H1 (cell line): Measurements from ENCODE around the gene TRIOBP. TPM values are rescaled to one million over a fixed set of nuclear protein-coding genes. Genes with fewer than 3 reads are reported as not detected.

ENCODE experiments used
- GABPA ChIP-seq: IDR thresholded peaks from 2 replicates; pipeline ENCODE4 v1.6.1; 2011; ENCODE audit warnings: mild to moderate bottlenecking, low read length, moderate library complexity, borderline replicate concordance; ENCODE audit not compliant: insufficient read depth
- GTF2F1 ChIP-seq: IDR thresholded peaks from 2 replicates; pipeline ENCODE4 v1.6.1; 2012; ENCODE audit warnings: low read depth, low read length, improper control_type of control experiment, borderline replicate concordance
- HDAC2 ChIP-seq, 2 experiments: fragments of 300-600 bp in 1 of 2; sonication (generic) in 1 of 2; IDR thresholded peaks; 2 replicates each; pipeline ENCODE4 v1.6.1; 2011 to 2012; ENCODE audit warnings: low read depth in 2 of 2, low read length in 2 of 2, mild to moderate bottlenecking in 2 of 2, moderate library complexity in 2 of 2, borderline replicate concordance in 1 of 2, inconsistent platforms in 1 of 2
- JUND ChIP-seq: IDR thresholded peaks from 2 replicates; pipeline ENCODE4 v1.6.1; 2011; ENCODE audit warnings: mild to moderate bottlenecking, improper control_type of control experiment, low read length
- KDM1A ChIP-seq: fragments of 200-600, 300-600 bp; sonication (generic); IDR thresholded peaks from 2 replicates; pipeline ENCODE4 v1.7.1; 2016; ENCODE audit warnings: mild to moderate bottlenecking, low read length, borderline replicate concordance
- NRF1 ChIP-seq: IDR thresholded peaks from 2 replicates; pipeline ENCODE4 v1.6.1; 2011; ENCODE audit warnings: mild to moderate bottlenecking, low read depth, low read length, improper control_type of control experiment
- POU5F1 ChIP-seq: IDR thresholded peaks from 2 replicates; pipeline ENCODE4 v1.6.1; 2011; ENCODE audit warnings: low read depth, mild to moderate bottlenecking, low read length, moderate library complexity
- RBBP5 ChIP-seq: IDR thresholded peaks from 2 replicates; pipeline ENCODE4 v1.7.1; 2012; ENCODE audit warnings: low read depth, mild to moderate bottlenecking, inconsistent platforms, low read length, moderate library complexity, borderline replicate concordance
- SAP30 ChIP-seq: fragments of 300-600 bp; sonication (generic); IDR thresholded peaks from 2 replicates; pipeline ENCODE4 v1.7.1; 2012; ENCODE audit warnings: low read length, moderate library complexity, mild to moderate bottlenecking, inconsistent platforms; ENCODE audit not compliant: insufficient read depth, insufficient replicate concordance
- SIN3A ChIP-seq, 2 experiments: IDR thresholded peaks in 1 of 2; conservative IDR thresholded peaks in 1 of 2; 2 replicates each; pipeline ENCODE4 v1.6.1; 2011 to 2012; ENCODE audit warnings: low read length in 2 of 2, improper control_type of control experiment in 1 of 2, low read depth in 1 of 2, mild to moderate bottlenecking in 1 of 2
- SP1 ChIP-seq: IDR thresholded peaks from 2 replicates; pipeline ENCODE4 v1.6.1; 2011; ENCODE audit warnings: low read depth, low read length
- TAF7 ChIP-seq: optimal IDR thresholded peaks from 2 replicates; pipeline ENCODE3; 2011; ENCODE audit warnings: low read depth, mild to moderate bottlenecking, inconsistent platforms, low read length, moderate library complexity, borderline replicate concordance
- TCF12 ChIP-seq: IDR thresholded peaks from 2 replicates; pipeline ENCODE4 v1.6.1; 2011; ENCODE audit warnings: low read depth, mild to moderate bottlenecking, low read length
- ZNF274 ChIP-seq: IDR thresholded peaks from 2 replicates; pipeline ENCODE4 v1.7.0; 2012; ENCODE audit warnings: low read length, borderline replicate concordance; ENCODE audit errors: extremely low read depth
- polyA plus RNA-seq, 7 experiments: library from polyadenylated mRNA; depleted of rRNA in 3 of 7; stranded (reverse) in 5 of 7; unstranded in 2 of 7; fragments of >200 nt in 5 of 7; fragments of 200-250 nt in 2 of 7; gene quantifications; 1 replicate in 5 of 7; 2 replicates in 1 of 7; 4 replicates in 1 of 7; pipeline versions ENCODE4 v1.2.1 to v1.2.3, GENCODE V29; 2011 to 2013; ENCODE audit warnings: missing spikeins in 2 of 7, mixed read lengths in 2 of 7
- total RNA-seq: library from RNA; stranded (reverse); fragmentation: NEBNext Ultra II Directional; extraction: Animal tissue kit (Norgen Biotek cat#: 25700); gene quantifications from 2 replicates; pipeline ENCODE4 v1.2.1, GENCODE V29; 2021

The TRIOBP gene
- total and polyA plus RNA-seq, 2 of the 8 experiments (the other 6 are each of a cell fraction or from before 2014, with no cell fraction given) = 18.2 to 27.3 TPM

- TF ChIP-seq ZNF274 = no peak
- peak; percentile 68; the same call in 1 of the 2 replicates for TF ChIP-seq SP1
- no peak for TF ChIP-seq SAP30
- TF ChIP-seq KDM1A = 0 out of 2 replicates have a peak, but pooled peaks have one; percentile 21
- no peak for TF ChIP-seq RBBP5
- 0 out of 4 replicates have a peak, but pooled peaks of 1 of the 2 experiments have one; percentile 46 for TF ChIP-seq SIN3A (conservative IDR thresholded peaks at IDR 0.05 in 1 of 2, IDR thresholded peaks at IDR 0.05 in 1 of 2; ENCODE audit: low read depth in 1 of 2, low read length in 2 of 2)
- no peak for TF ChIP-seq GABPA
- no peak for TF ChIP-seq JUND
- no peak for TF ChIP-seq TCF12
- TF ChIP-seq POU5F1 = no peak
- TF ChIP-seq NRF1 = no peak
- peak; percentile 23 to 46; a peak in 1 of 4 replicates for TF ChIP-seq HDAC2 (IDR thresholded peaks at IDR 0.05; ENCODE audit: borderline replicate concordance in 1 of 2, low read depth in 2 of 2, low read length in 2 of 2)
- TF ChIP-seq GTF2F1 = no peak
- TF ChIP-seq TAF7 = peak; percentile 23
Observed at GRCh38 chr22:37696657-37697537, at the start of gene TRIOBP (continued).
